Activated B cell treated with CpG ODN at 0.5 μM for 24 hours (primary cell): Measurements from ENCODE around the gene OXSR1. TPM values are rescaled to one million over a fixed set of nuclear protein-coding genes. Genes with fewer than 3 reads are reported as not detected.

ENCODE experiments used
- ATAC-seq: fragments of 200-7000 bp; cut with Tn5 transposase; one replicate; pipeline ENCODE4 v1.10.0; 2021; ENCODE audit warnings: low read depth, mild to moderate bottlenecking, moderate library complexity
- CTCF ChIA-PET: fragments of 350-600 bp; sonication (Branson Sonifier 250); formaldehyde crosslinking; loops from one replicate; lab custom pipeline; 2021; ENCODE audit warnings: antibody characterized with exemption; lab: Charles Lee
- POLR2A ChIA-PET: fragments of 350-600 bp; sonication (Branson Sonifier 250); formaldehyde crosslinking; loops from one replicate; lab custom pipeline; 2021; ENCODE audit warnings: antibody characterized with exemption; lab: Charles Lee
- DNase-seq: peaks from one replicate; pipeline ENCODE4 v3.0.0; 2022
- H3K27ac Mint-ChIP-seq: one replicate; pipeline ENCODE4 v1.8.0; 2020; ENCODE audit warnings: mixed read lengths
- H3K27me3 Mint-ChIP-seq: one replicate; pipeline ENCODE4 v1.8.0; 2021; ENCODE audit warnings: mixed read lengths
- H3K36me3 Mint-ChIP-seq: one replicate; pipeline ENCODE4 v1.8.0; 2021; ENCODE audit warnings: low read depth, mixed read lengths
- H3K4me1 Mint-ChIP-seq: one replicate; pipeline ENCODE4 v1.8.0; 2021; ENCODE audit warnings: mixed read lengths
- H3K4me3 Mint-ChIP-seq: one replicate; pipeline ENCODE4 v1.8.0; 2020; ENCODE audit warnings: mild to moderate bottlenecking, mixed read lengths
- H3K9me3 Mint-ChIP-seq: one replicate; pipeline ENCODE4 v1.8.0; 2020; ENCODE audit warnings: mixed read lengths
- CTCF ChIP-seq: fragments of 200-600 bp; IDR thresholded peaks from one replicate; pipeline ENCODE4 v1.8.0; 2022; ENCODE audit warnings: antibody characterized with exemption, mild to moderate bottlenecking
- intact Hi-C: fragments of 100-400 bp; cut with micrococcal nuclease; formaldehyde crosslinking; loops from one replicate; pipeline ENCODE4 v1.15.1; 2024
- total RNA-seq: library from RNA; stranded (reverse); gene quantifications from 2 replicates; pipeline ENCODE4 v1.2.3, GENCODE V29; 2022

Gene OXSR1
- total RNA-seq, 1 donor from 2014 or later, result 40.2 TPM

GRCh38 chr3:38265604-38266307 lies 100.4 kb downstream of the OXSR1 start, which contains the start of gene SLC22A13:
Gene SLC22A13 (plus strand): TSS chr3:38265812. CDS start chr3:38265861, 49 bp downstream.
- TF ChIP-seq CTCF, result no peak
- DNase-seq, result no peak
- H3K36me3 Mint-ChIP-seq, result no peaks in the 10 kb centered on the region
- H3K9me3 Mint-ChIP-seq, result no peaks in the 10 kb centered on the region
- CTCF ChIA-PET, result no interaction called here
- no peaks in the 10 kb centered on the region for H3K27me3 Mint-ChIP-seq
- ATAC-seq, result no peak
- intact Hi-C loops, result no loop called here
- no peak within 1 kb of the TSS for H3K4me3 Mint-ChIP-seq
- H3K4me1 Mint-ChIP-seq, result peaks cover 19% of the 10 kb centered on the region
- POLR2A ChIA-PET, result no interaction called here
- H3K27ac Mint-ChIP-seq, result no peak within 1 kb of the TSS

GRCh38 chr3:38266810-38267209 lies 101.5 kb downstream of the OXSR1 start:
- ATAC-seq (no peak), DNase-seq (no peak)
- no peak overlapping the region for H3K4me3 Mint-ChIP-seq
- H3K9me3 Mint-ChIP-seq, result no peaks in the 10 kb centered on the region
- intact Hi-C loops, result no loop called here
- H3K27ac Mint-ChIP-seq, result no peak overlapping the region
- ChIA-PET CTCF (no interaction called here), POLR2A (no interaction called here)
- H3K27me3 Mint-ChIP-seq, result no peaks in the 10 kb centered on the region
- no peaks in the 10 kb centered on the region for H3K36me3 Mint-ChIP-seq
- TF ChIP-seq CTCF, result no peak
- H3K4me1 Mint-ChIP-seq, result peaks cover 19% of the 10 kb centered on the region

- Mint-ChIP-seq H3K27ac (peak overlapping the region; percentile 18), H3K9me3 (no peaks in the 10 kb centered on the region), H3K27me3 (no peaks in the 10 kb centered on the region), H3K36me3 (no peaks in the 10 kb centered on the region), H3K4me3 (no peak overlapping the region), H3K4me1 (peaks cover 21% of the 10 kb centered on the region)
- DNase-seq (no peak), ATAC-seq (no peak)
- ChIA-PET CTCF (no interaction called here), POLR2A (no interaction called here)
- intact Hi-C loops, result no loop called here
- TF ChIP-seq CTCF, result no peak
Observed at GRCh38 chr3:38267662-38268061, 102.3 kb downstream of the OXSR1 start.

GRCh38 chr3:38268087-38268486 lies 102.8 kb downstream of the OXSR1 start:
- POLR2A ChIA-PET, result interaction anchor here (1.0 to 1.3 kb wide), 2 partner anchors 103 to 131 kb away, joined by 3 to 5 read pairs; partner anchors contain the start of genes ACAA1 and OXSR1
- peak; percentile 28 for ATAC-seq

More at GRCh38 chr3:38268087-38268486, 102.8 kb downstream of the OXSR1 start:
- Mint-ChIP-seq H3K4me3 (peak overlapping the region; percentile 47), H3K9me3 (no peaks in the 10 kb centered on the region), H3K4me1 (peaks cover 25% of the 10 kb centered on the region), H3K36me3 (no peaks in the 10 kb centered on the region), H3K27ac (peak overlapping the region; percentile 18), H3K27me3 (no peaks in the 10 kb centered on the region)
- no peak for DNase-seq
- TF ChIP-seq CTCF, result no peak
- CTCF ChIA-PET, result no interaction called here
- intact Hi-C loops, result no loop called here
